Ishikawa (cell line): ENCODE measurements around the gene TBC1D12.

Experiments
- EP300 ChIP-seq: IDR thresholded peaks from 2 replicates; pipeline ENCODE4 v1.6.1; 2012; ENCODE audit warnings: borderline replicate concordance
- RAD21 ChIP-seq: IDR thresholded peaks from 2 replicates; pipeline ENCODE4 v1.6.1; 2012; ENCODE audit warnings: low read depth
- REST ChIP-seq: IDR thresholded peaks from 2 replicates; pipeline ENCODE4 v1.6.1; 2012; ENCODE audit warnings: low read depth, mild to moderate bottlenecking
- TAF1 ChIP-seq: IDR thresholded peaks from 2 replicates; pipeline ENCODE4 v1.6.1; 2012; ENCODE audit warnings: low read depth, mild to moderate bottlenecking
- TCF12 ChIP-seq: IDR thresholded peaks from 2 replicates; pipeline ENCODE4 v1.6.1; 2012; ENCODE audit warnings: low read depth
- YY1 ChIP-seq: IDR thresholded peaks from 2 replicates; pipeline ENCODE4 v1.6.1; 2012; ENCODE audit warnings: low read depth

- no peak for TF ChIP-seq TAF1
- TF ChIP-seq YY1, result no peak
- TF ChIP-seq EP300, result no peak
- TF ChIP-seq REST, result no peak
- TF ChIP-seq TCF12, result no peak
- no peak for TF ChIP-seq RAD21
Measured at GRCh38 chr10:94489107-94489506, 86.8 kb downstream of the TBC1D12 start.
